Cardiac septum (tissue), 1 donor: Measurements from ENCODE around the gene SH2D6. TPM values are rescaled to one million over a fixed set of nuclear protein-coding genes. Genes with fewer than 3 reads are reported as not detected.
A peak's percentile ranks its signal among the peaks of the same experiment; 100 is the strongest.
"Not testable (repeated sequence)": the region's sequence is repeated elsewhere in the genome, so short reads cannot be mapped to it uniquely, and the experiment has no call there.

Experiments
- DNase-seq: peaks from one replicate; pipeline ENCODE4 v3.0.0-alpha.2; 2020; ENCODE audit warnings: low spot score
- intact Hi-C: fragments of 100-400 bp; cut with DNase I; formaldehyde crosslinking; loops from one replicate; pipeline ENCODE4 v1.14.0; 2022
- total RNA-seq: library from RNA; stranded (reverse); fragmentation: NEBNext Ultra II Directional; extraction: Animal tissue kit (Norgen Biotek cat#: 25700); gene quantifications from one replicate; pipeline ENCODE4 v1.2.1, GENCODE V29; 2021
- donor health status: DM: no; HTN: no; CAD: no.

SH2D6 gene
- total RNA-seq, 1 donor from 2014 or later: not detected

GRCh38 chr2:85436836-85437487 lies 18.4 kb downstream of the SH2D6 start:
- intact Hi-C loops: loop anchor here (2.0 kb wide), 1 partner anchor 60 kb away; no protein-coding TSS in a partner anchor

GRCh38 chr2:85437488-85438200 lies 19.1 kb downstream of the SH2D6 start:
- intact Hi-C loops: loop anchor here (2.0 kb wide), 2 partner anchors 59 to 101 kb away; partner anchors contain the start of gene MAT2A
- DNase-seq: peak; percentile 94

More at GRCh38 chr2:85436836-85437487, 18.4 kb downstream of the SH2D6 start:
- DNase-seq: no peak

- intact Hi-C loops: loop anchor here (2.0 kb wide), 1 partner anchor 100 kb away; the partner anchor contains the start of gene MAT2A
These were observed 19.9 kb downstream of the SH2D6 start for GRCh38 chr2:85438201-85439024.

GRCh38 chr2:85439025-85439472 lies 20.5 kb downstream of the SH2D6 start:
- DNase-seq: no peak
- intact Hi-C loops: loop anchor here (2.0 kb wide), 1 partner anchor 100 kb away; the partner anchor contains the start of gene MAT2A

More at GRCh38 chr2:85438201-85439024, 19.9 kb downstream of the SH2D6 start:
- no peak for DNase-seq

GRCh38 chr2:85439569-85439968 lies 21.1 kb downstream of the SH2D6 start:
- intact Hi-C loops: loop anchor here (2.0 kb wide), 1 partner anchor 99 kb away; the partner anchor contains the start of gene MAT2A
- DNase-seq: not testable (repeated sequence)

- intact Hi-C loops: loop anchor here (2.0 kb wide), 1 partner anchor 99 kb away; the partner anchor contains the start of gene MAT2A
- no peak for DNase-seq
These were observed 21.5 kb downstream of the SH2D6 start for GRCh38 chr2:85439986-85440385.

GRCh38 chr2:85440729-85441128 lies 22.2 kb downstream of the SH2D6 start:
- no peak for DNase-seq
- intact Hi-C loops: no loop called here

GRCh38 chr2:85441864-85442263 lies 23.4 kb downstream of the SH2D6 start:
- DNase-seq: no peak
- intact Hi-C loops: no loop called here

- DNase-seq: no peak
- intact Hi-C loops: no loop called here
These were observed 26.2 kb downstream of the SH2D6 start for GRCh38 chr2:85444629-85445172.

- DNase-seq: no peak
- intact Hi-C loops: no loop called here
These were observed 27.1 kb downstream of the SH2D6 start for GRCh38 chr2:85445316-85446295.

- intact Hi-C loops: no loop called here
- no peak for DNase-seq
These were observed 28.0 kb downstream of the SH2D6 start for GRCh38 chr2:85446296-85447221.

GRCh38 chr2:85447222-85447585 lies 28.7 kb downstream of the SH2D6 start:
- intact Hi-C loops: no loop called here
- no peak for DNase-seq

- intact Hi-C loops: no loop called here
- DNase-seq: no peak
These were observed 30.1 kb downstream of the SH2D6 start for GRCh38 chr2:85448461-85449213.

GRCh38 chr2:85449214-85449588 lies 30.7 kb downstream of the SH2D6 start:
- intact Hi-C loops: no loop called here
- no peak for DNase-seq

GRCh38 chr2:85452237-85452636 lies 33.7 kb downstream of the SH2D6 start:
- DNase-seq: no peak
- intact Hi-C loops: no loop called here

- intact Hi-C loops: no loop called here
- no peak for DNase-seq
These were observed 35.1 kb downstream of the SH2D6 start for GRCh38 chr2:85453571-85453970.
